ENCODE measurements around the gene FAM107A. TPM values are rescaled to one million over a fixed set of nuclear protein-coding genes. Genes with fewer than 3 reads are reported as not detected.

Gene FAM107A
- total RNA-seq, 4 donors from 2014 or later = 35.7 to 107 (median 92.7) TPM

- Histone ChIP-seq H3K4me1 (peaks cover 30 to 49% (median 38%) of the 10 kb centered on the region in 4 donors), H3K27me3 (no peaks in the 10 kb centered on the region), H3K4me3 (peak overlapping the region; percentile 49 to 60 (median 51)), H3K36me3 (peaks cover 7 to 42% (median 30%) of the 10 kb centered on the region in 4 donors), H3K9me3 (no peaks in the 10 kb centered on the region), H3K27ac (replicated peaks in 1 of 4) (peak overlapping the region; percentile 75 to 84 (median 82))
- WGBS = 19% methylated on average over 2 of the region's 2 CpGs
- TF ChIP-seq POLR2A (IDR thresholded peaks at IDR 0.05; ENCODE audit: low read depth) (no peak), POLR2AphosphoS5 (IDR thresholded peaks at IDR 0.05) (no peak), EP300 (IDR thresholded peaks at IDR 0.05) (no peak), CTCF (IDR thresholded peaks at IDR 0.05) (no peak)
- no peak for DNase-seq (ENCODE audit: extremely low spot score)
- intact Hi-C loops (cut with DNase I) = loop anchor here (10.0 kb wide), 1 partner anchor 351 kb away; no protein-coding TSS in a partner anchor
Measured at GRCh38 chr3:58535531-58536500, 41.4 kb downstream of the FAM107A start.

GRCh38 chr3:58534592-58535494, 42.3 kb downstream of the FAM107A start:
- no peaks in the 10 kb centered on the region for H3K27me3 ChIP-seq
- peaks cover 30 to 49% (median 38%) of the 10 kb centered on the region in 4 donors for H3K4me1 ChIP-seq
- peaks cover 8 to 52% (median 39%) of the 10 kb centered on the region in 4 donors for H3K36me3 ChIP-seq
- intact Hi-C loops (cut with DNase I) = loop anchor here (5.0 to 10.0 kb wide), 3 partner anchors 43 to 350 kb away; partner anchors contain the start of gene KCTD6
- no peak overlapping the region for H3K4me3 ChIP-seq
- WGBS = 97% methylated on average over 9 of the region's 9 CpGs
- H3K9me3 ChIP-seq = no peaks in the 10 kb centered on the region
- DNase-seq (ENCODE audit: extremely low spot score) = peak; percentile 90
- H3K27ac ChIP-seq (replicated peaks in 1 of 4) = no peak overlapping the region
- TF ChIP-seq CTCF (IDR thresholded peaks at IDR 0.05) (no peak), POLR2AphosphoS5 (IDR thresholded peaks at IDR 0.05) (no peak), POLR2A (IDR thresholded peaks at IDR 0.05; ENCODE audit: low read depth) (no peak), EP300 (IDR thresholded peaks at IDR 0.05) (no peak)

- no peak for DNase-seq (ENCODE audit: extremely low spot score)
- intact Hi-C loops (cut with DNase I) = loop anchor here (5.0 to 10.0 kb wide), 3 partner anchors 41 to 348 kb away; partner anchors contain the start of gene KCTD6
- no peak overlapping the region for H3K27ac ChIP-seq (replicated peaks in 1 of 4)
- WGBS = 19% methylated on average over 11 of the region's 11 CpGs
- H3K27me3 ChIP-seq = no peaks in the 10 kb centered on the region
- H3K9me3 ChIP-seq = no peaks in the 10 kb centered on the region
- peaks cover 29 to 59% (median 42%) of the 10 kb centered on the region in 4 donors for H3K4me1 ChIP-seq
- H3K36me3 ChIP-seq = peaks cover 8 to 71% (median 51%) of the 10 kb centered on the region in 4 donors
- no peak overlapping the region for H3K4me3 ChIP-seq
- no peak for TF ChIP-seq POLR2A (IDR thresholded peaks at IDR 0.05; ENCODE audit: low read depth)
- no peak for TF ChIP-seq EP300 (IDR thresholded peaks at IDR 0.05)
- TF ChIP-seq CTCF (IDR thresholded peaks at IDR 0.05) = peak; percentile 85 to 97 (median 88)
- TF ChIP-seq POLR2AphosphoS5 (IDR thresholded peaks at IDR 0.05) = peak in 1 of 2 donors; percentile 36
Measured at GRCh38 chr3:58532794-58533220, 44.4 kb downstream of the FAM107A start.

- 92% methylated on average over 2 of the region's 2 CpGs for WGBS
- peaks cover 8 to 80% (median 58%) of the 10 kb centered on the region in 4 donors for H3K36me3 ChIP-seq
Measured at GRCh38 chr3:58531956-58532355, 45.2 kb downstream of the FAM107A start.

More at GRCh38 chr3:58531956-58532355, 45.2 kb downstream of the FAM107A start:
- H3K4me3 ChIP-seq = no peak overlapping the region
- no peaks in the 10 kb centered on the region for H3K27me3 ChIP-seq
- H3K9me3 ChIP-seq = no peaks in the 10 kb centered on the region
- H3K4me1 ChIP-seq = peaks cover 20 to 51% (median 33%) of the 10 kb centered on the region in 4 donors
- no peak overlapping the region for H3K27ac ChIP-seq (replicated peaks in 1 of 4)
- TF ChIP-seq POLR2AphosphoS5 (IDR thresholded peaks at IDR 0.05) = no peak
- no peak for TF ChIP-seq CTCF (IDR thresholded peaks at IDR 0.05)
- TF ChIP-seq EP300 (IDR thresholded peaks at IDR 0.05) = no peak
- TF ChIP-seq POLR2A (IDR thresholded peaks at IDR 0.05; ENCODE audit: low read depth) = no peak
- intact Hi-C loops (cut with DNase I) = loop anchor here (5.0 to 10.0 kb wide), 3 partner anchors 40 to 347 kb away; partner anchors contain the start of gene KCTD6
- DNase-seq (ENCODE audit: extremely low spot score) = no peak

All from esophagus muscularis mucosa (tissue), 4 donors.